Suppressor macrophage (primary cell): Measurements from ENCODE around the gene PRPF31.
"Not testable (repeated sequence)": the region's sequence is repeated elsewhere in the genome, so short reads cannot be mapped to it uniquely, and the experiment has no call there.

Source experiments
- DNase-seq, 4 experiments: peaks; one replicate each; pipeline ENCODE4 v3.0.0-alpha.2; 2020 to 2022

The PRPF31 gene

GRCh38 chr19:54164369-54165068 lies 49.0 kb downstream of the PRPF31 start:
- DNase-seq: peak; percentile 47 to 87 (median 64)

GRCh38 chr19:54165222-54165621 lies 49.7 kb downstream of the PRPF31 start:
- DNase-seq: no peak

- peak; percentile 92 to 97 (median 96) for DNase-seq
Measured at GRCh38 chr19:54168174-54168917, 52.8 kb downstream of the PRPF31 start.

GRCh38 chr19:54169149-54169740 lies 53.7 kb downstream of the PRPF31 start:
- no peak for DNase-seq

- DNase-seq: not testable (repeated sequence)
Measured at GRCh38 chr19:54171736-54172431, 56.3 kb downstream of the PRPF31 start.

- DNase-seq: peak in 3 of 4 experiments; percentile 30 to 40 (median 39)
Measured at GRCh38 chr19:54172471-54173358, 57.2 kb downstream of the PRPF31 start, which contains the start of gene TMC4. TSS of gene TMC4 (minus strand) at chr19:54173160. CDS start at chr19:54173117, 43 bp downstream.

GRCh38 chr19:54173359-54173699 lies 57.8 kb downstream of the PRPF31 start:
- no peak for DNase-seq

- no peak for DNase-seq
Measured at GRCh38 chr19:54173951-54174834, 58.6 kb downstream of the PRPF31 start.

- peak in 2 of 4 experiments; percentile 35 to 46 for DNase-seq
Measured at GRCh38 chr19:54178581-54179261, 63.2 kb downstream of the PRPF31 start.

- no peak for DNase-seq
Measured at GRCh38 chr19:54179262-54179852, 63.8 kb downstream of the PRPF31 start.

- DNase-seq: peak in 3 of 4 experiments; percentile 39 to 43 (median 40)
Measured at GRCh38 chr19:54179921-54180461, 64.4 kb downstream of the PRPF31 start.

- no peak for DNase-seq
Measured at GRCh38 chr19:54180691-54181091, 65.1 kb downstream of the PRPF31 start.
